ENCODE measurements around the gene FHIT.

DNA sequence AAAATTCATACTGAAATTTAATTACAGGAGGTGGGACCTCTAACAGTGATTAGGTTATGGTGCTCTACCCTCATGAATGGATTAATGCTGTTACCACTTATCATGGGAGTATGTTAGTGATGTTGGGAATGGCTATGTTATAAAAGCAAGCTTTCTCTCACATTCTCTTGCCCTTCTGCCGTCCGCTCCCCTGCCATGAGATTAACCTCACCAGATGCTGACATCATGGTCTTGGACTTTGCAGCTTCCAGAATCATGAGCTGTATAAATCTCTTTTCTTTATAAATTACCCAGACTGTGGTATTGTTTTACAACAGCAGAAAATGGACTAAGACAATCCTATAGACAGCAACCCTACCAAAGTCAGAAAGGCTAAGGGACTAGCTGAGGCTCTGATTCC is 884.8 kb downstream of the FHIT start:
- TF ChIP-seq, protein P1, sequence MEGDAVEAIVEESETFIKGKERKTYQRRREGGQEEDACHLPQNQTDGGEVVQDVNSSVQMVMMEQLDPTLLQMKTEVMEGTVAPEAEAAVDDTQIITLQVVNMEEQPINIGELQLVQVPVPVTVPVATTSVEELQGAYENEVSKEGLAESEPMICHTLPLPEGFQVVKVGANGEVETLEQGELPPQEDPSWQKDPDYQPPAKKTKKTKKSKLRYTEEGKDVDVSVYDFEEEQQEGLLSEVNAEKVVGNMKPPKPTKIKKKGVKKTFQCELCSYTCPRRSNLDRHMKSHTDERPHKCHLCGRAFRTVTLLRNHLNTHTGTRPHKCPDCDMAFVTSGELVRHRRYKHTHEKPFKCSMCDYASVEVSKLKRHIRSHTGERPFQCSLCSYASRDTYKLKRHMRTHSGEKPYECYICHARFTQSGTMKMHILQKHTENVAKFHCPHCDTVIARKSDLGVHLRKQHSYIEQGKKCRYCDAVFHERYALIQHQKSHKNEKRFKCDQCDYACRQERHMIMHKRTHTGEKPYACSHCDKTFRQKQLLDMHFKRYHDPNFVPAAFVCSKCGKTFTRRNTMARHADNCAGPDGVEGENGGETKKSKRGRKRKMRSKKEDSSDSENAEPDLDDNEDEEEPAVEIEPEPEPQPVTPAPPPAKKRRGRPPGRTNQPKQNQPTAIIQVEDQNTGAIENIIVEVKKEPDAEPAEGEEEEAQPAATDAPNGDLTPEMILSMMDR (IDR thresholded peaks at IDR 0.05; ENCODE audit: poor library complexity): no peak
- TF ChIP-seq EZH2phosphoT487 (IDR thresholded peaks at IDR 0.05; ENCODE audit: low read depth, severe bottlenecking, unreplicated experiment): no peak

All from hepatocyte (in vitro differentiated cells).